Measurements from ENCODE around the gene PAM16.

The PAM16 gene

GRCh38 chr16:4332623-4333307 lies 18.4 kb downstream of the PAM16 start:
- DNase-seq: no peak

GRCh38 chr16:4332083-4332482 lies 19.0 kb downstream of the PAM16 start:
- no peak for DNase-seq

- no peak for DNase-seq
Measured at GRCh38 chr16:4330277-4330874, 20.7 kb downstream of the PAM16 start.

GRCh38 chr16:4328782-4329775 lies 22.0 kb downstream of the PAM16 start:
- no peak for DNase-seq

GRCh38 chr16:4328046-4328781 lies 22.9 kb downstream of the PAM16 start:
- DNase-seq: peak; percentile 40

- DNase-seq: no peak
Measured at GRCh38 chr16:4327386-4328045, 23.6 kb downstream of the PAM16 start.

- DNase-seq: no peak
Measured at GRCh38 chr16:4325253-4325758, 25.8 kb downstream of the PAM16 start.

- no peak for DNase-seq
Measured at GRCh38 chr16:4324492-4325252, 26.4 kb downstream of the PAM16 start.

GRCh38 chr16:4323845-4324488 lies 27.2 kb downstream of the PAM16 start:
- DNase-seq: no peak

- DNase-seq: no peak
Measured at GRCh38 chr16:4323071-4323844, 27.9 kb downstream of the PAM16 start.

- no peak for DNase-seq
Measured at GRCh38 chr16:4322121-4323052, 28.7 kb downstream of the PAM16 start.

GRCh38 chr16:4321286-4322120 lies 29.6 kb downstream of the PAM16 start:
- no peak for DNase-seq

- DNase-seq: no peak
Measured at GRCh38 chr16:4320571-4321137, 30.5 kb downstream of the PAM16 start.

GRCh38 chr16:4319454-4320421 lies 31.4 kb downstream of the PAM16 start:
- DNase-seq: no peak

- no peak for DNase-seq
Measured at GRCh38 chr16:4318967-4319366, 32.2 kb downstream of the PAM16 start.

GRCh38 chr16:4318451-4318910 lies 32.6 kb downstream of the PAM16 start:
- no peak for DNase-seq
